Measurements from ENCODE around the gene NOS1AP.

- TF ChIP-seq, protein P1, sequence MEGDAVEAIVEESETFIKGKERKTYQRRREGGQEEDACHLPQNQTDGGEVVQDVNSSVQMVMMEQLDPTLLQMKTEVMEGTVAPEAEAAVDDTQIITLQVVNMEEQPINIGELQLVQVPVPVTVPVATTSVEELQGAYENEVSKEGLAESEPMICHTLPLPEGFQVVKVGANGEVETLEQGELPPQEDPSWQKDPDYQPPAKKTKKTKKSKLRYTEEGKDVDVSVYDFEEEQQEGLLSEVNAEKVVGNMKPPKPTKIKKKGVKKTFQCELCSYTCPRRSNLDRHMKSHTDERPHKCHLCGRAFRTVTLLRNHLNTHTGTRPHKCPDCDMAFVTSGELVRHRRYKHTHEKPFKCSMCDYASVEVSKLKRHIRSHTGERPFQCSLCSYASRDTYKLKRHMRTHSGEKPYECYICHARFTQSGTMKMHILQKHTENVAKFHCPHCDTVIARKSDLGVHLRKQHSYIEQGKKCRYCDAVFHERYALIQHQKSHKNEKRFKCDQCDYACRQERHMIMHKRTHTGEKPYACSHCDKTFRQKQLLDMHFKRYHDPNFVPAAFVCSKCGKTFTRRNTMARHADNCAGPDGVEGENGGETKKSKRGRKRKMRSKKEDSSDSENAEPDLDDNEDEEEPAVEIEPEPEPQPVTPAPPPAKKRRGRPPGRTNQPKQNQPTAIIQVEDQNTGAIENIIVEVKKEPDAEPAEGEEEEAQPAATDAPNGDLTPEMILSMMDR (conservative IDR thresholded peaks at IDR 0.05; ENCODE audit: low read depth, low read length): no peak
- TF ChIP-seq EZH2phosphoT487 (IDR thresholded peaks at IDR 0.05; ENCODE audit: borderline replicate concordance, low read length): no peak
- TF ChIP-seq EZH2 (IDR thresholded peaks at IDR 0.05; ENCODE audit: low read length, unreplicated experiment): no peak
Measured at GRCh38 chr1:162056579-162056978, 12.9 kb upstream of the NOS1AP start.
